Measurements from ENCODE around the gene AMPH.
"Not testable (repeated sequence)": the region's sequence is repeated elsewhere in the genome, so short reads cannot be mapped to it uniquely, and the experiment has no call there.

AMPH gene

GRCh38 chr7:38395921-38396552, 235.1 kb downstream of the AMPH start:
- not testable (repeated sequence) for DNase-seq (ENCODE audit: low spot score)

GRCh38 chr7:38394660-38395059, 236.5 kb downstream of the AMPH start:
- DNase-seq (ENCODE audit: low spot score), result no peak

GRCh38 chr7:38393874-38394273, 237.3 kb downstream of the AMPH start:
- DNase-seq (ENCODE audit: low spot score), result no peak

- no peak for DNase-seq (ENCODE audit: low spot score)
Observed at GRCh38 chr7:38391751-38392150, 239.4 kb downstream of the AMPH start.

GRCh38 chr7:38385682-38386081, 245.5 kb downstream of the AMPH start:
- no peak for DNase-seq (ENCODE audit: low spot score)

- DNase-seq (ENCODE audit: low spot score), result no peak
Observed at GRCh38 chr7:38383281-38383680, 247.9 kb downstream of the AMPH start.

- no peak for DNase-seq (ENCODE audit: low spot score)
Observed at GRCh38 chr7:38382684-38383083, 248.5 kb downstream of the AMPH start.

- DNase-seq (ENCODE audit: low spot score), result no peak
Observed at GRCh38 chr7:38375453-38375852, 255.7 kb downstream of the AMPH start.

- peak; percentile 19 for DNase-seq (ENCODE audit: low spot score)
Observed at GRCh38 chr7:38374507-38374906, 256.7 kb downstream of the AMPH start.

GRCh38 chr7:38373155-38373554, 258.0 kb downstream of the AMPH start:
- DNase-seq (ENCODE audit: low spot score), result no peak

GRCh38 chr7:38372290-38372689, 258.9 kb downstream of the AMPH start:
- no peak for DNase-seq (ENCODE audit: low spot score)

- DNase-seq (ENCODE audit: low spot score), result peak; percentile 90
Observed at GRCh38 chr7:38369816-38370493, 261.2 kb downstream of the AMPH start.

- DNase-seq (ENCODE audit: low spot score), result peak; percentile 83
Observed at GRCh38 chr7:38368191-38368605, 263.0 kb downstream of the AMPH start.

- DNase-seq (ENCODE audit: low spot score), result no peak
Observed at GRCh38 chr7:38367301-38367890, 263.8 kb downstream of the AMPH start.

- peak; percentile 44 for DNase-seq (ENCODE audit: low spot score)
Observed at GRCh38 chr7:38363379-38363778, 267.8 kb downstream of the AMPH start.

GRCh38 chr7:38362611-38363237, 268.4 kb downstream of the AMPH start:
- DNase-seq (ENCODE audit: low spot score), result not testable (repeated sequence)

GRCh38 chr7:38360776-38361175, 270.4 kb downstream of the AMPH start:
- DNase-seq (ENCODE audit: low spot score), result no peak

- peak; percentile 6 for DNase-seq (ENCODE audit: low spot score)
Observed at GRCh38 chr7:38359071-38359601, 272.0 kb downstream of the AMPH start.

GRCh38 chr7:38358273-38358831, 272.8 kb downstream of the AMPH start:
- not testable (repeated sequence) for DNase-seq (ENCODE audit: low spot score)

GRCh38 chr7:38354271-38354851, 276.8 kb downstream of the AMPH start:
- DNase-seq (ENCODE audit: low spot score), result peak; percentile 45

GRCh38 chr7:38353431-38353881, 277.7 kb downstream of the AMPH start:
- not testable (repeated sequence) for DNase-seq (ENCODE audit: low spot score)

- no peak for DNase-seq (ENCODE audit: low spot score)
Observed at GRCh38 chr7:38351601-38352000, 279.6 kb downstream of the AMPH start.

Data from RKO (cell line).